HepG2 (cell line): Measurements from ENCODE around the gene CCSER1. TPM values are rescaled to one million over a fixed set of nuclear protein-coding genes. Genes with fewer than 3 reads are reported as not detected.

Experiments used
- ATAC-seq: fragments of 200-7000 bp; cut with Tn5 transposase; 3 replicates; pipeline ENCODE4 v1.9.1; 2020; ENCODE audit warnings: mild to moderate bottlenecking, moderate library complexity
- BruUV-seq: library from RNA; stranded (reverse); fragments of 400-500 nt; replicated peaks from 2 replicates; lab custom pipeline; 2021; lab: Mats Ljungman, UMichigan
- CTCF ChIA-PET: fragments of 300-600 bp; formaldehyde crosslinking; extraction: SDS; loops from one replicate; lab custom pipeline; 2021; ENCODE audit warnings: low total read pairs, inconsistent platforms, low intra/inter-chr PET ratio; lab: Yijun Ruan, JAX
- POLR2A ChIA-PET: fragments of 350-600 bp; sonication (Branson Sonifier 250); formaldehyde crosslinking; loops from one replicate; lab custom pipeline; 2020; ENCODE audit warnings: antibody characterized with exemption, inconsistent platforms; lab: Yijun Ruan, JAX
- DNase-seq: peaks from one replicate; pipeline ENCODE4 v3.0.0-alpha.2; 2015; ENCODE audit warnings: low spot score
- FAIRE-seq: peaks from 3 replicates; lab custom pipeline; 2011; peaks lifted over from hg19 to GRCh38; lab: Jason Lieb, UNC
- H2AFZ ChIP-seq: one replicate; pipeline ENCODE4 v1.6.1; 2011; ENCODE audit warnings: low read length, inconsistent platforms
- H3K27ac ChIP-seq: fragments of 300-600 bp; 3 replicates; pipeline ENCODE4 v1.8.0; 2011; ENCODE audit warnings: mixed run types, mild to moderate bottlenecking, mixed read lengths, low read length, inconsistent platforms; ENCODE audit not compliant: insufficient read depth; ENCODE audit errors: extremely low read length
- H3K27me3 ChIP-seq, 2 experiments: fragments of 200-600 bp in 1 of 2; 2 replicates in 1 of 2; 3 replicates in 1 of 2; pipeline versions ENCODE4 v1.6.0 to v1.8.0; 2011; ENCODE audit warnings: low read length in 2 of 2, mild to moderate bottlenecking in 2 of 2, moderate library complexity in 2 of 2, inconsistent platforms in 1 of 2; ENCODE audit not compliant: insufficient read depth in 2 of 2, control insufficient read depth in 1 of 2
- H3K36me3 ChIP-seq, 2 experiments: fragments of 200-600 bp in 1 of 2; replicated peaks in 1 of 2; 2 replicates in 1 of 2; 3 replicates in 1 of 2; pipeline versions ENCODE4 v1.5.1 to v1.8.0; 2011; ENCODE audit warnings: low read length in 2 of 2, inconsistent platforms in 1 of 2; ENCODE audit not compliant: insufficient read depth in 2 of 2, control insufficient read depth in 1 of 2
- H3K4me1 ChIP-seq: 2 replicates; pipeline ENCODE4 v1.5.1; 2012; ENCODE audit warnings: low read length, inconsistent platforms; ENCODE audit not compliant: insufficient read depth
- H3K4me2 ChIP-seq: 2 replicates; pipeline ENCODE4 v1.6.0; 2011; ENCODE audit warnings: low read depth, low read length, inconsistent platforms
- H3K4me3 ChIP-seq, 3 experiments: fragments of 200-600 bp in 1 of 3; sonication (generic), shearing (Covaris generic) in 1 of 3; replicated peaks in 1 of 3; 2 replicates each; pipeline ENCODE4 v1.5.1; 2011 to 2016; ENCODE audit warnings: low read length in 3 of 3, inconsistent platforms in 2 of 3, low read depth in 2 of 3, mild to moderate bottlenecking in 2 of 3, control low read depth in 1 of 3, mixed read lengths in 1 of 3; ENCODE audit not compliant: insufficient read depth in 1 of 3
- H3K79me2 ChIP-seq: one replicate; pipeline ENCODE4 v1.6.1; 2011; ENCODE audit warnings: low read length, inconsistent platforms; ENCODE audit not compliant: insufficient read depth
- H3K9ac ChIP-seq: 2 replicates; pipeline ENCODE4 v1.6.0; 2011; ENCODE audit warnings: mild to moderate bottlenecking, low read depth, low read length, inconsistent platforms; ENCODE audit not compliant: insufficient read depth
- H3K9me3 ChIP-seq: 2 replicates; pipeline ENCODE4 v1.5.1; 2012; ENCODE audit warnings: mild to moderate bottlenecking, low read length
- H4K20me1 ChIP-seq: 2 replicates; pipeline ENCODE4 v1.6.0; 2011; ENCODE audit warnings: inconsistent platforms, mild to moderate bottlenecking, low read length, moderate library complexity; ENCODE audit not compliant: insufficient read depth
- MAFF ChIP-seq: IDR thresholded peaks from 2 replicates; pipeline ENCODE4 v1.6.1; 2011; ENCODE audit warnings: low read depth, low read length, improper control_type of control experiment
- MAFK ChIP-seq, 2 experiments: IDR thresholded peaks in 1 of 2; conservative IDR thresholded peaks in 1 of 2; 2 replicates each; pipeline ENCODE4 v1.6.1; 2011; ENCODE audit warnings: improper control_type of control experiment in 2 of 2, low read length in 2 of 2
- MATR3 ChIP-seq: sonication (generic); formaldehyde crosslinking; IDR thresholded peaks from 2 replicates; pipeline ENCODE4 v1.4.0; 2020; ENCODE audit warnings: missing genetic modification reagents
- RFX1 ChIP-seq: fragments of 450-650 bp; IDR thresholded peaks from 2 replicates; pipeline ENCODE4 v1.6.1; 2017
- ZNF567 ChIP-seq: sonication (generic); formaldehyde crosslinking; IDR thresholded peaks from 2 replicates; pipeline ENCODE4 v1.8.1; 2023; ENCODE audit warnings: mild to moderate bottlenecking, missing genetic modification reagents, borderline replicate concordance
- ZNF577 ChIP-seq: sonication (generic); formaldehyde crosslinking; IDR thresholded peaks from 2 replicates; pipeline ENCODE4 v1.4.0; 2020; ENCODE audit warnings: mild to moderate bottlenecking, low read depth, missing genetic modification reagents, borderline replicate concordance
- WGBS: methylation state at CpG from one replicate; pipeline ENCODE4 v1.1.6; 2017; ENCODE audit warnings: low lambda C conversion rate; 5-methylcytosine and 5-hydroxymethylcytosine counted together
- in situ Hi-C: cut with HindIII; loops from 2 replicates; pipeline ENCODE4 v1.10.0; 2017; ENCODE audit warnings: low pct_unique_long_range_greater_than_20kb; ENCODE audit not compliant: extremely low pct_ligation_motif_present
- intact Hi-C: fragments of 100-400 bp; cut with micrococcal nuclease; formaldehyde crosslinking; loops from one replicate; pipeline ENCODE4 v1.10.0; 2022; ENCODE audit not compliant: unreplicated experiment
- polyA plus RNA-seq, 8 experiments: library from polyadenylated mRNA; depleted of rRNA in 3 of 8; stranded (reverse) in 7 of 8; unstranded in 1 of 8; fragments of >200 nt; fragmentation: Illumina TruSeq in 4 of 8; extraction: Trizol in 4 of 8; gene quantifications; 2 replicates each; pipeline versions ENCODE4 v1.2.1 to v1.2.3, GENCODE V29; 2011 to 2016; ENCODE audit warnings: low read depth in 4 of 8, missing spikeins in 1 of 8, mixed read lengths in 1 of 8; ENCODE audit not compliant: insufficient read depth in 1 of 8
- total RNA-seq, 5 experiments: library from RNA; depleted of rRNA; stranded (reverse); fragments of >200 nt; fragmentation: Illumina TruSeq; extraction: Trizol; gene quantifications; 2 replicates each; pipeline ENCODE4 v1.2.3, GENCODE V29; 2016; ENCODE audit warnings: low read depth in 1 of 5

The CCSER1 gene
- total and polyA plus RNA-seq, 2 of the 13 experiments (the other 11 are each of a cell fraction or from before 2014, with no cell fraction given): not detected

DNA sequence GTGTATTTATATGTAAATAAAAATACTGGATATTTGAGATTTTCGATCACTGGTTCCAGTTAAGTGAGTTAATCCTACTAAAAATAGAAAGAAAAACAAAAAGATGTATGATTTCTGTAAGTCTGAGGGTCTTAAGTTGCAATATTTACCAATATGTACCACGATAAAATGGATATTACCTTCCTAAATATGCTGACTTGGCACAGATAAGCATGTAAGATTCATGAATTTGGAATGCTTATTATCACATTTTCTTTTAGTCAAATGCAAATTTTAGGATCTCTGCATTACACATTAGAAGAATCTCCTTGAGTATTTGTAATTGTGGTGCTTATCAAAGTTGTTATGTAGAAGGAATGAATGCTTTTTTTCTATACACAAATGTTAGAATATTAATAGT, 1158.3 kb downstream of the CCSER1 start:
- Histone ChIP-seq H3K9me3 (no peaks in the 10 kb centered on the region), H2AFZ (no peak overlapping the region), H3K36me3 (no peaks in the 10 kb centered on the region)
- no peak for TF ChIP-seq ZNF567 (CRISPR knock-in tag)
- peak; percentile 87 to 92; a peak in 3 of 4 replicates for TF ChIP-seq MAFK (conservative IDR thresholded peaks at IDR 0.05 in 1 of 2, IDR thresholded peaks at IDR 0.05 in 1 of 2; ENCODE audit: low read length in 2 of 2)
- peak; percentile 92 for TF ChIP-seq MAFF
- TF ChIP-seq MATR3: no peak
- TF ChIP-seq, all 625 proteins: peak for 2
- Histone ChIP-seq H3K27ac (no peak overlapping the region), H3K4me2 (no peak overlapping the region), H3K79me2 (no peaks in the 10 kb centered on the region), H3K27me3 (no peaks in the 10 kb centered on the region), H3K4me1 (no peaks in the 10 kb centered on the region), H3K9ac (no peak overlapping the region), H3K4me3 (no peak overlapping the region), H4K20me1 (no peaks in the 10 kb centered on the region)
- ATAC-seq: no peak
- intact Hi-C loops: no loop called here
- FAIRE-seq: no peak
- no peak for DNase-seq
- ChIA-PET CTCF (no interaction called here), POLR2A (no interaction called here)
- 0% methylated on average over 2 of the region's 2 CpGs for WGBS
- in situ Hi-C loops: no loop called here
- no TSS peak for BruUV-seq

DNA sequence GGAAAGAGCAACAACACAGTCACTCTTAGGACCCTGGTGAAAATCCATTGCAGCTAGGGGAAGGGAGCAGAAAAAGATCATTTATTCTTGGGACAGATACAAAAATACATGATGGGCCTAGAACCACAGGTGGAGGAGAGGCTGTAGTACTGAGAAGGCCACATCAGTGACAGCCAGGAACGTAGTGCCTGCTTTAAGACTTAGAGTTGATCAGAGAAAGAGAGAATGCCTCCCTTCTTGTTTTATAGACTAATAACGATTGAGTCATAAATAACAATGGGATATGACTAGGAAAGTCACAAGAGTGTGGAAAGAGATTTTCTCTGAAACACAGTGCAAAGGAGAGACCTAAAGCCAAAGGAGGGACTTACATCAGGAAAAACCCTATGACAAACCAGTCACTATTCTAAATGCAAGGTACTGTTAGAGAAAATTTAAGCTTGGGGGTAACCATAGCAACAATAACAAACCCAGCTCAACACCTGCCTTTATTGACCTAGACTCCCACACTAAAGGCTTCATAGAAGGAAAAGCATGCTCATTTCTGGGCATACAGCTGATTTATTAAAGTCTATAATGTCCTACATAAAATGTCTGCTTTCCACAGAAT, 1161.6 kb downstream of the CCSER1 start:
- ATAC-seq: no peak
- Histone ChIP-seq H3K4me3 (no peak overlapping the region), H4K20me1 (no peaks in the 10 kb centered on the region), H3K27me3 (no peaks in the 10 kb centered on the region), H2AFZ (no peak overlapping the region), H3K79me2 (no peaks in the 10 kb centered on the region), H3K9me3 (no peaks in the 10 kb centered on the region), H3K27ac (no peak overlapping the region), H3K9ac (no peak overlapping the region), H3K4me1 (no peaks in the 10 kb centered on the region), H3K36me3 (no peaks in the 10 kb centered on the region), H3K4me2 (no peak overlapping the region)
- DNase-seq: no peak
- in situ Hi-C loops (no loop called here), intact Hi-C loops (no loop called here)
- no TSS peak for BruUV-seq
- ChIA-PET POLR2A (no interaction called here), CTCF (no interaction called here)
- 0% methylated on average over 2 of the region's 2 CpGs for WGBS
- no peak for TF ChIP-seq ZNF577
- peak; percentile 6; the same call in 1 of the 2 replicates for TF ChIP-seq RFX1
- FAIRE-seq: no peak
